GM12873 (cell line): ENCODE data around the gene ZBED2.
A peak's percentile ranks its signal among the peaks of the same experiment; 100 is the strongest.

Experiments
- TF ChIP-seq, protein P1 (sequence below): IDR thresholded peaks from 2 replicates; pipeline ENCODE4 v1.5.1; 2012; ENCODE audit warnings: low read depth, mild to moderate bottlenecking, moderate library complexity, low read length, control low read depth; ENCODE audit not compliant: insufficient read depth; ENCODE audit errors: missing control alignments

ZBED2 gene

DNA sequence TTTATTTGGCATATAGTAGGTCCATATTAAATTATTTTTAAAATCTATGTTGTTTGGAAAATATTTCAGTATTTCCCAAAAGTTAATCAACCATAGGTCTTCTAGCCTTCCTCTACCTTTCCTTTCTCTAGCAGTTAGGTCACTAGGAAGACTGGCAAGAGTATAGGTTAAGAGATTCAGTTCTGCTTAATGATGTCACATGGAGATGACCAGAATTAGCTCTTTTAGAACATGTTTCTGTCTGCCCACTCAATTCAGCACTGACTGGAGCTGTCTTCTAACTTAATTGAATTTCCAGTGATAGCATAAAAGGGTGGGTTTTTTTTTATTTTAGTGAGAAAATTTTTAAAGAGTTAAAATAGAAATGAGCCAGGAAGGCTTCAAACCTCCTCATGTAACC is 23.8 kb upstream of the ZBED2 start:
- TF ChIP-seq, protein P1, sequence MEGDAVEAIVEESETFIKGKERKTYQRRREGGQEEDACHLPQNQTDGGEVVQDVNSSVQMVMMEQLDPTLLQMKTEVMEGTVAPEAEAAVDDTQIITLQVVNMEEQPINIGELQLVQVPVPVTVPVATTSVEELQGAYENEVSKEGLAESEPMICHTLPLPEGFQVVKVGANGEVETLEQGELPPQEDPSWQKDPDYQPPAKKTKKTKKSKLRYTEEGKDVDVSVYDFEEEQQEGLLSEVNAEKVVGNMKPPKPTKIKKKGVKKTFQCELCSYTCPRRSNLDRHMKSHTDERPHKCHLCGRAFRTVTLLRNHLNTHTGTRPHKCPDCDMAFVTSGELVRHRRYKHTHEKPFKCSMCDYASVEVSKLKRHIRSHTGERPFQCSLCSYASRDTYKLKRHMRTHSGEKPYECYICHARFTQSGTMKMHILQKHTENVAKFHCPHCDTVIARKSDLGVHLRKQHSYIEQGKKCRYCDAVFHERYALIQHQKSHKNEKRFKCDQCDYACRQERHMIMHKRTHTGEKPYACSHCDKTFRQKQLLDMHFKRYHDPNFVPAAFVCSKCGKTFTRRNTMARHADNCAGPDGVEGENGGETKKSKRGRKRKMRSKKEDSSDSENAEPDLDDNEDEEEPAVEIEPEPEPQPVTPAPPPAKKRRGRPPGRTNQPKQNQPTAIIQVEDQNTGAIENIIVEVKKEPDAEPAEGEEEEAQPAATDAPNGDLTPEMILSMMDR, result no peak

DNA sequence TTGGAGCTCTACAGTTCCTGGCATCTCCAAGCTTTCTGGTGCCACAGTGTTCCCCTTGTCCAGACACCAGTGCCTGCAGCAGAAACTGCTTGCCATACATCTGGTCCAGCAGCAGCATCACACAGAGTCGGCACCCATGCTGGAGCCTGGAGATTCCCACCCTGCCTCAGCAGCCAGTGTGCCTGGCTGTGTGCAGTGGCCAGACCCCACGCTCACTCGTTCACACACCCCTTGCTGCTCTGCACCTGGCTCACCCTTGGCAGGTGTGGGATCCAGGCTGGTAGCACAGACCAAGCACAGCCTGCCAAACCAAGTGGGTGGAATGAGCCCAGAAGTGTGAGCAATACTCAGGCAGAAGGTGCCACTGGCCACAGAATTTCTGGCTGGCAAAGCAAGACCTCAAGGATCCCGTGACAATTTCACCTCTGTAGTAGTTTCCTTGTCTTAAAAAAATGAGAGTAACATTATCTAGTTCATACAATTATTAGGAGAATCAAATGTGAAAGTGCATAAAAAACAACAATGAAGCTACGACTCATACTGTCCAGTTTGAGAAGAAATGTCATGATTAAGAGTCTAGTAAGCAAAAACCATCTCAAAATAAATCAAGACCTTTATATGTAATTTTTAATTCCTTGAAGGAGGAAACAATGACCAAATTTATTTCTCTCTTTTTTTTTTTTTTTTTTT is 22.9 kb upstream of the ZBED2 start:
- TF ChIP-seq, protein P1, result no peak

GRCh38 chr3:111617406-111617805 is 22.3 kb upstream of the ZBED2 start:
- TF ChIP-seq, protein P1, result no peak

DNA sequence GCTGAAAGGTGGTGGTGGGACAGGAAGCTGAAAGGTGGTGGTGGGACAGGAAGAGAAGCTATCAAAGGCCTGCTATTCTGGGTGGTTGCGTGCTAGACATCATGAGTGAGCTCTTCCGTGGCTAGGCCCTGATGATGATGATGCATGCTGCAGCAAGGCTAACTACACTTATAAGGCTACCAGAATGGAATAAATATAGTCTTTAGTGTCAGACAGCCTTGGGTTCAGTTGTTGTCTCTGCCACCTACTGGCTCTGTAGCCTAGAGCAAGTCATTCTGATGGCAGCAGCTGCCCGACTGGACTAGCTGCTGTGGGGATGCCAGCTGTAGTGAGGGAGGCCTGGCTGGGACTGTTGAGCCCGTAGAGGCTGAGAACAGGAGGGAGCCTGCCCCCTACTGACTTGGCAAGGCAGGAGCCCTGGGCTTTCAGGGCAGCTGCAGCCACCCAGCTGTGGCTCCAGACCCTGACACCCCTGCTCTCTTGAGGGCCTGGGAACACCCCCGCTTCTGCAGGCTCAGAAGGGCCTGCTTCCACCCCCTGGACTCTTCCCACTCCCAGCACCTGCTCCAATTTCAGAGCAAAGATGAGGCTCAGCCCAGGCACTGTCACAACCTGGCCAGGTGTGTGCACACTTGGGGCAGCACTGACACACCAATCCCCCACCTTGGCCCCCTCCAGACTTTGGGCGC is 21.4 kb upstream of the ZBED2 start:
- TF ChIP-seq, protein P1, result peak; percentile 62

- TF ChIP-seq, protein P1, result no peak
Observed at GRCh38 chr3:111615880-111616279, 20.7 kb upstream of the ZBED2 start.

- TF ChIP-seq, protein P1, result no peak
Observed at GRCh38 chr3:111613294-111613693, 18.1 kb upstream of the ZBED2 start.

DNA sequence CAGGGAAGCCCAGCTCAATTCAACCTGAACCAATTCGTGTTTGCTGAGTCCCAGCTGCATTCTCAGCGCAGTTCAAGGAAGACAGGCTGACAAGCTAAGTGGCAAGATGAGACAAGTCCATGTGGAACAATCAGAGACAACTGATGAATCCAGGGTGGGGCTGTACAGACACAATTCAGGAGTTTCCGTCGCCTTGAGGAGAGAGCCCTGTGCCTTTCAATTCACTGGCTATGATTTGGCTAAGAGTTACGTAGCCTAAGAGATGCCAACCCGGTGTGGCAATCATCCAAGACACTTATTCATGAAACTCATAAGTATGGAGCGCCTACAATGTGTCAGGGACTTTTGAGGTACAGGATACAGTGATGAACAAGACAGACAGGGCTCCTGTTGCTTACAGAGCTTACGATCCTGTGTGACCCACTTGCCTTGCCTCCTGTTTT is 15.5 kb upstream of the ZBED2 start:
- TF ChIP-seq, protein P1, result no peak
